ENCODE results near the gene F3.

The F3 gene

GRCh38 chr1:94552071-94552586, 10.6 kb upstream of the F3 start:
- DNase-seq (ENCODE audit: low spot score): no peak

DNA sequence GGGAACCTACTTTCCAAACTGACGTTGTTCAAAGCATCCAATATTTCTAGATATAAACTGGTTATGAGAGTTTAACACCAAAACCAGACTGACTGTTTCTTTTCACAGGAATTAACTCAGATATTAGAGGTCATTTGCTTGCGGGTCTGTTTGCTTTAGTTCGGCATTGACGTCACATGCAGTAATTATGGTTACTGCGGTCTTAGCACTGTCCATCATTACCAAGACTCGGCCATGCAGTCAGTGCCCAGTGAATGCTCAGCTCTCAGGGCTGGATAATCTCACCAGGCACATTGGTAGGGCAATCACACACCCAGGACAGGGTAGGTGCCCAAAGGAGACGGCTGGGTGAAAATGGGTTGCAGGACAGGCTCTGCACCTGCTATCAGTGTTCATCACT, 9.9 kb upstream of the F3 start:
- DNase-seq (ENCODE audit: low spot score): no peak

- DNase-seq (ENCODE audit: low spot score): no peak
Measured at GRCh38 chr1:94550800-94551241, 9.3 kb upstream of the F3 start.

DNA sequence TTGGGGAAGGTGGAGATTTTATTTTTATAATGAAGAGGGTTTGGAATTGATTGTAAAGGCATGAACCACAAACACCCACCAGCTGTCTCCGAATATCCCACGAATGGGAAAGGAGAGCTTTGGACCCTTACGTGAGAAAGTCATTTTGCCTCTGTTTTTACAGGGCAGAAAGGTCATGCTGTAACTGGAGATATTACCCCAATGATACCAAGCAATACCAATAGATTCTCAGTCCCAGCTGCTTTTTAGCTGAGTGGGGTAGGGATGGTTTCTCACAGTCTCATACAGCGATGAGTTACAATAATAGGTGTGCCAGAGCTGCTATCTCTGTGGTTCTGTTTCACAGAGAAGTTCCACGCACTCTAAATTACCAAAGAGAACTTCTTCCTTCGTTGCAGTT, 8.8 kb upstream of the F3 start:
- DNase-seq (ENCODE audit: low spot score): no peak

- no peak for DNase-seq (ENCODE audit: low spot score)
Measured at GRCh38 chr1:94549706-94550105, 8.1 kb upstream of the F3 start.

GRCh38 chr1:94544706-94545490, 3.3 kb upstream of the F3 start:
- DNase-seq (ENCODE audit: low spot score): no peak

- DNase-seq (ENCODE audit: low spot score): no peak
Measured at GRCh38 chr1:94543893-94544635, 2.5 kb upstream of the F3 start.

DNA sequence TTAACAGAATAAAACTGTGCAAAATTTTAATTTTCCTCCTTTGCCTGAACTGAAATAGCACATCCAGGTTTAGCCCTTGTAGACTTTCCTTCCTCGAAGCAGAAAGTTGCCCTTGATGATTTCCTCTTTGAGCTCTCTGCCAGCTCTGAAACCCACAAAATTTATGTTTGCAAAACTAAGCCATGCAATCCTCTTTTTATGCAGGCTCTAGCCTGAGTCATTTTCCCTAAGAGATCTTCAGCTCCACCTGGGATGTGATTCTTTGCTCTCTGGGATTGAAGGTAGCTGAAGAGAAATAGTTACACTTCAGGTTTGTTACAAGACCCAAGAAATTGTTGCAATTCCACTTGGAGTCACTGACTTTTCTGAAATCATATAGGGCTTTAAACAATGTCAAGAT, 1.4 kb upstream of the F3 start:
- DNase-seq (ENCODE audit: low spot score): no peak

DNA sequence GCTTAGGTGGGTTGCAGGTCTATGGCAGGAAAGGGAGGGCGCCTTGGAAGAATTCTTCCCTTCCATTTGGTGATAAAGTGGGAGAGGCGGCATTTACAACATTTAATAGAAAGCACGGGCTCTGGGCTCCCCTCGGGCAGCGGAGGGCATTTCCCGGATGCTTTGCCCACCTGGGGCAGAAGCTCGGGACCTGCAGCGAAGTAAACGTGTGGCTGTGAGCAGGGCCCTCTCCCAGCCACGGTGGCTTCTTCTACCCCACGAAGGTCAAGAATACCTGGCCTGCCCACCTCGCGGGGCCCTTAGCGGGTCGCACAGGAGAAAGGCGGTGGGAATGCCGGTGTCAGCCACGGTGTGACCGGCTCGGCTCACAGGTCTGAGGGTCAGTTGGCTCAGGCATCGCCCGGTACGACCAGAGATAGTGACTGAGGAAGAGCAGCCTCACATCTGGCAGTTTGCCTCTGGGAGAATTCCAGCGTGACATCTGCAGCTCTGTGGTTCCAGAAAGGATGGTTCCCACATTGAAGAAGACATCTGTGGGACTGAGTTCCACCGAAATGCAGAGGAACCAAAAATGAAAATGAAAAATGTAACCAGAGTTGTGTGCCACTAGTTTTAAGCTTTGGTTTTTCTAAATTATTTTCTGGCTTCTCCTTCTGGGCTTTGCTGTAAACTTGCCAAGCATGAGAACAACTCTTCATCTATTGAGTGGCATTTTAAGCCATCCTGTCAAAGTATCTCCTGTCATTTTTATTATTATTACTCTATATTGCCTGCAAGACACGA, 720 bp upstream of the F3 start:
- no peak for DNase-seq (ENCODE audit: low spot score)

GRCh38 chr1:94540440-94541245, 916 bp downstream of the F3 start:
- DNase-seq (ENCODE audit: low spot score): no peak

GRCh38 chr1:94539496-94539895, 2.1 kb downstream of the F3 start:
- no peak for DNase-seq (ENCODE audit: low spot score)

- no peak for DNase-seq (ENCODE audit: low spot score)
Measured at GRCh38 chr1:94538243-94538827, 3.2 kb downstream of the F3 start.

- no peak for DNase-seq (ENCODE audit: low spot score)
Measured at GRCh38 chr1:94537254-94537653, 4.3 kb downstream of the F3 start.

GRCh38 chr1:94535879-94536278, 5.7 kb downstream of the F3 start:
- DNase-seq (ENCODE audit: low spot score): no peak

- DNase-seq (ENCODE audit: low spot score): no peak
Measured at GRCh38 chr1:94535095-94535494, 6.5 kb downstream of the F3 start.

DNA sequence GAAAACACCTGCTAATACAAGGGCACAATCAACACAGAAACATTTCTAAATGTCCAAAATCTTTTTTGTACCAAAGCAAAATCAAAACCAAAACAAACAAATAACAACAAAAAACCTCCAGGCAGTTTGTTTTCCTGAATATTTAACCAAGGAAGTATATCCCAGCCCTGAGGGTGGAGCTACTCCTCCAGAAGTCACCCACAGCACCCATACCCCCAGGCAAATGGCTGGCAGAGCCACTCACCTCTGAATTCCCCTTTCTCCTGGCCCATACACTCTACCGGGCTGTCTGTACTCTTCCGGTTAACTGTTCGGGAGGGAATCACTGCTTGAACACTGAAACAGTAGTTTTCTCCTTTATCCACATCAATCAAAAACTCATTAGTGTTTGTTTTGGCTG, 9.5 kb downstream of the F3 start:
- DNase-seq (ENCODE audit: low spot score): no peak

DNA sequence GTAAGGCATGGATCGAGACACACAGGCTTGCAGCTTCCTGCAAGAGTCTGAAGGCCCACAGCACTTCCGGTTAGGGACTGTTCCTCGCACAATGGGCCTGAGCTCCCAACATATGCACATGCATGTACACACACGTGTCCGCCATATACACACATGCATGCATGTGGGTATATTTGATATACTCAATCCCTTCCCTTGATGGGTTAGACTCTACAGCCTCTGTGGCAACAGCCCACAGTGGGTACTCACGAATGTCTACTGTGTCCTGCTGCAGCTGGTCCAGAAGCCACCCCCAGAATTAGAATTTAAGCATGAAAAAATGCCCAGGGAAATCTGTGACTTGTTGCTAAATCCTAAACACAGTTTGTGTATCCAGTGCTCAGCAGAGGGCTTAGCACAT, 9.9 kb downstream of the F3 start:
- DNase-seq (ENCODE audit: low spot score): no peak

DNA sequence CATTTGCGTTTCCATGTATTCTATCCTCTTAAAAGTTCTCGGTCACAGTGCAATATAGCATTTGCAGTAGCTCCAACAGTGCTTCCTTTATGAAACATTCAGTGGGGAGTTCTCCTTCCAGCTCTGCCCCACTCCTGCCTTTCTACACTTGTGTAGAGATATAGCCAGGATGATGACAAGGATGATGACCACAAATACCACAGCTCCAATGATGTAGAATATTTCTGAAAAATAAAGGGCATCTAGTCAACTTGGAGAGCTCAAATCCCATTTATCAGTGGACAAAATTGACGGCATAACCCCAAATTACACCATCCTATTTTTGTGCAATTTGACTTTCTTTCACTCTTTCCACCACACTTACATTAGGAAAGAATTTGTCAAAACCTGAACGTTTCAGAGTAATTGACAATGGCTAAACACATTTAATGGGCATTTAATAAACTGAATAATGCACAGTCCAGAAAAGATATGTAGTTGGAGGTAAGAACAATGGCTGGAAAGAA, 11.1 kb downstream of the F3 start:
- no peak for DNase-seq (ENCODE audit: low spot score)

DNA sequence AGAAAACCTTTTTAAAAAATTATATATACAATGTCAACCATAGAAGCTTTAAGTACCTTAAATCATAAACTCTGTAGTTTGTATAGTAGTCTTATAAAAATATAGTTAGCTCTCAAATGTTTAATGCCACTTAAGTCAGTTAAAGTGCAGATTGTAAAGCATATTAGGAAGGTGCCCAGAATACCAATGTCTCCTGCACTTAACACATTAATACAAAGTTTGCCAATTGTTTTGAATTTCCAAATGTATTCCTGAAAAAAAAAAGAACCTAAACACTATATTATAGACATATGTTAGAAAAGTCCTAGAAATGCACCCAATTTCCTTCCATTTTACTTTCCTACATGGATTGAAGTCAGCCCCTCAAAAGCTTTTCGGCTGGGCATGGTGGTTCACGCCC, 12.1 kb downstream of the F3 start:
- no peak for DNase-seq (ENCODE audit: low spot score)

DNA sequence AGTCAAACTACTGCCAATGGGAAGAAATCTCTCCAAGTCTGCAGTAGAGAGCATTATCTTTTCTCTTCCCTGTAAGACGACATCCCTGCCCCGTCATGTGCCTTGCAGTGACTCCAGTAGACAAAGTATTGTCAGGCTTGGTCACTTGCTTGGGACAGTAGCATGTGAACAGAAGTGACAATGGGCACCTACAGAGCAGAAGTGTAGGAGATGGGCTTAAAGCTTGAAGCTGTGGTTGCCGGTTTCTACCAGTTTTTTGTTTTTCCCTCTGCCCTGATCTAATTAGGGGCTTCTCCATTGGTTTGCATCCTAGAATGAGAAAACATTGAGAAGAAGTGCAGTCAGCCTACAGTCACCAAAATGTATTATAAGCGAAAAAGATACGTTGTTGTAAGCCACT, 12.7 kb downstream of the F3 start:
- DNase-seq (ENCODE audit: low spot score): no peak

DNA sequence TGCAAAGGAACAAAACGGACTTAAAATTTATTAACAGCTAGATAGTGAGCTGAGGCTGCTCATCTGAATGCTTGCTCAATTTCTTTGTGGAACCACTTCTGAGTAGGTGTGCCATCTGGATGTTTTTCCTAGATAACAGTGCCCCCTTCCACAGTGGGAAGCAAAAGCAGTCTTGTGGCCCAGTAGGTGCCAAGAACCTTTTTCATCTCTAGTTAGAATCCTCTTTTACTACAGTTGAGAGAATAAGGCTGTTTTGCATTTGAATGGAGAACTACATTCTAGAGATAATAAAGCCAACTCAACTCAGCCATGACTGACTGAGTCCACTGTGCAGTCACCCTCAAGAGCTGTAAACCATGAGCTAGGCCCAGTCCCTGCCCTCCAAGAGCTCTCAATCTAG, 13.3 kb downstream of the F3 start:
- DNase-seq (ENCODE audit: low spot score): no peak

Measured in activated CD4-positive, alpha-beta T cell treated with anti-CD3 and anti-CD28 coated beads, Interleukin-2, Interleukin-4, amounts not matched to agents 100 ng/mL and 50 ng/mL, durations not matched to agents 16 hours and 8 hours (primary cell).